ENCODE data around the gene RAD50.
"Not testable (repeated sequence)": the region's sequence is repeated elsewhere in the genome, so short reads cannot be mapped to it uniquely, and the experiment has no call there.

RAD50 gene

DNA sequence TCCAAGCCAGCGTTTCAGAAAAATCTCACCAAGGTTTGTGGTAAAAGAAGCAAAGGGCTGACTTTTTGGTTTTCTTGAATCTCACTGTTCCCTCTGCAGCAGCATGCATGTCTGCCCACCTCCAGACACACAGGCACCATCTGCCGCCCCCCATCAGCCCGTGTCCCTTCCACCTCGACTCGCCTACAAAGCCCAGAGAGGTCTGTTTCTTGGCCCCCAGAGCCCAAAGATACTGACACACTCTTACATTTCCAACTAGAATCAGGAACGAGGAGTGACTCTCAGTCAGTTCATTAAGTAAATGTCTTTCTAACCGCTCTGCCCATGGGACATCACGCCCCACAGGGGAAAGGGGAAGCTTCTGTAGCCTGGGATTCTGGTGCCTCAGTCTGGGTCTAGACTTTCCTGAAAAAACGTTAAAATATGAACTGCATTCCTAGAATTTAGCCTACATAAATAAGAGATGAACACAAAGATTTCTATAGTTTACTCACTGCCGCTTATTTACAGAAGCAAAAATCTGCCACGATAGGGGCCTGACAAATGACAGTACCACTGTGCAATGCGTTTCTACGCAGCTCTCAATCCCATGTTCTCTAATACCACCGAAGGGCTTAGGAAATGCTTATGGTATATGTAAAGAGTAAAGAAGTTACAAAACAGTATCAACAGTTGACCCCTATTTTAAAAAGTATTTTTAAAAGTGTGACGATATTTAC lies 121.1 kb downstream of the RAD50 start:
- no peak for DNase-seq

- DNase-seq: no peak
Measured at GRCh38 chr5:132678735-132679134, 122.0 kb downstream of the RAD50 start.

DNA sequence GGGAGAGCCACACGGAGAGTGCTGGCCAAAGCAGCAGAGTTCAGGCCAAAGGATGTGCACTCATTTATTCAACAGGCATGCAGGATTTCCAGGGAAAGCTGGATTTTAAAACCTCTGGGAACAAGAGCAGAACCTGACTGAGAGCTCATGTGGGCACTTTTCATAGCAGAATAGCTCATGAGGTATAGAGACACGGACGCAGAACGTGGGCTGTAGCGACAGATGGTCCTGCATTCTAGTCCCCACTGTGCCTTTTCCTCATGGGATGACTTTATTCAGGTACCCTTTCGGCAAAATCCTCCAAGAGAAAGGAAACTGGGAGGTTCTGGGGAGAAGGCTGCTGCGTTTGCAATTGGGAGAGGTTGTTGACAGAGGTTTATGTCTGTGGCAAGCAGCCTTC lies 122.4 kb downstream of the RAD50 start:
- no peak for DNase-seq

DNA sequence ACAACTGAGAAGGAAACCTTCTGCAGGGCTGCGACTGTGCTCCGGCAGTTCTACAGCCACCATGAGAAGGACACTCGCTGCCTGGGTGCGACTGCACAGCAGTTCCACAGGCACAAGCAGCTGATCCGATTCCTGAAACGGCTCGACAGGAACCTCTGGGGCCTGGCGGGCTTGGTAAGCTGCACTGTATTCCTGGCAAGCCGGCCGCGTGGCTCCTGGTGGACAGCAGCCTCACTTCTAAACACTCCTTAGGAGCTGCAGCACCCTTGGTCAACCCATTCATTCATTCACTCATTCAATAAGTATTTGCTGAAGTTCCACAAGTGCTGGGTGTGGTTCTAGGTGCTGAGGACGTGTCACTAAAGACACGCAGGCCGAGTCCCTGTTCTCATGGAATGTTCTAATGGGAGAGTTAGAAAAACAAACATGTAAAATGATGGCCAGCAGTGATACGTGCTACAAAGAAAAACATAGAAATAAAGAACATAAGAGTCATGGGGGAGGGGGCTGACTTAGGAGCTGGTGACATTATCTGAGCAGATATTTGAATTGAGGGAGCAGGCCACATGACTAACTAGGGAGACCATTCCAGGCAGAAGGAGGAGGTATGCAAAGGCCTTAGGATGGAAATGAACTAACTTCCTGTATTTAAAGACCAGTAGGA lies 123.1 kb downstream of the RAD50 start:
- DNase-seq: no peak

DNA sequence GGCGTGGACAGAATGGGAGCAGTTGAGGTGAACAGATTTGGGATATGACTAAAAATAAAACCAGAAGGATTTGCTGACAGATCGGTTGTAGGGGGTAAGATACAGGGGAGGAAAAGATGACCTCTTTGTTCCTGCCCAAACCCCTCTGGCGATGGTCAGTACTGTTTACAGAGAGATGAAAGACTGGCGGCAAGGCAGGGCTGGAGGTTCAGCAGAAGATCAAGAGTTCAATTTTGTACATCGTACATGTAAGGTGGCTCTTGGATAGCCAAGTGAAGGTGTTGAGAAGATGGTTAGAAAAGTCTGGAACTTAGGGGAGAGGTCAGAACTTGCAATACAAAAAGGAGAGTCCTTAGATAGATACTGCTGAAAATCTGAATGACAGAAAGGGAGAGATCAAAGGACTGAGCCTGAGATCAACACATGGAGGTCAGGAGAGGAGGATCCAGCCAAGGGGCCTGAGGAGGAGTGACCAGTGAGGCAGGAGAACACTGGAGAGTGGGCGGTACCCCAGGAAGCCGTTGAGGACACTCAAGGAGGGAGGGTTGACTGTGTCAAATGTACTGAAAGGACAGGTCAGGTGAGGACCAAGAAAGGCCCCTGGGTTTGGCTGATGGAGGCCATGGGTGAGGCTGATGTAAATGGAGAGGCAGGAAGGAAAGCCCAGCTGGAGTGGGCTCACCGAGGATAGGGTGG lies 124.2 kb downstream of the RAD50 start:
- no peak for DNase-seq

DNA sequence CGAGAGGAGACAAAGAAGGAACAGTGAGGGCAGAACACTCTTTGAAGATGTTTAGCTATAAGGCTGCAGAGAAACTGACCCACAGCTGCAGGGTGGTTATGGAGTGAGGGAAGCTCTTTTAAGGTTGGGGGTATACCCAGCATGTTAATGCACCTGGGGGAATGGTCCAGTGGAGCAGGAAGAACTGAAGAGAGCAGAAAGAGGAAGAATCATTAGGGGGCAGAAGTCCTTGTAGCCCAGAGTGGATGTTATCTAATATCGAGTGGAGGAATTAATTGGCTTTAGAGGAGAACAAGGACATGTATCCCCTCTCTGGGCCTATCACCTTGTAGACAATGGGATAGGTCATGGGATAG lies 124.7 kb downstream of the RAD50 start:
- no peak for DNase-seq

DNA sequence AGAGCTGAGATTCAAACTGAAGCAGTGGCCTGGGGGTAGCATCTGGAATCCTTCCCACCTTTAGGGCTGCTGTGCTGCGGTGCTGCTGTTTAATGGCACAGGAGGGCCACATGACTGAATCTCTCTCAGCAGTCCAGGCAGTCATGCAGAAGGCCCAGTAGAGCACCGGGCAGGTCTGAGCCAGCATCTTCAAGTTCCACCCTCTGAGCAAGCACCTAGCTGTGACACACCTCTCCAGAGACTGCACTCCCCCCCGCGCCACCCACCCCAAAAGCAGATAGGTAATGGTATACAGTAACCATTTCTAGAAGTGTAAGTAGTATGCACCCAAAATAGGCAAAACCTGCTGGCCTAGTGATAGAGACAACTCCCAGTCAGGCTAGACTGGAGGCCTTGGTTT lies 125.2 kb downstream of the RAD50 start:
- no peak for DNase-seq

DNA sequence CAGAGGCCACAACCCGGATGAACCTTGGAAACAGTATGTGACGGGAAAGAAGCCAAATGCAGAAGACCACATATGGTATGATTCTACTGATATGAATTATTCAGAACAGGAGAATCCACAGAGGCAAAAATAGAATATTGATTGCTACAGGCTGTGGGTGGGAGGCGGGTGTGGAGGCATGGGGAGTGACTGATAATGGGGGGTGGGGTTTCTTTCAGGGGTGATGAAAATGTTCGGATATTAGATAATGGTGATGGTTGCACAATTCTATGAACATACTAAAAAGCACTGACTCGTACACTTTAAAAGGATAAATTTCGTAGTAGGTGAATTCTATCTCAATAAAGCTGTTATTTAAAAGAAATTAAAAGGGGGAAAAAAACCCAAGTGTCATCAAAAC lies 127.7 kb downstream of the RAD50 start:
- no peak for DNase-seq

- DNase-seq: no peak
Measured at GRCh38 chr5:132684922-132685720, 128.3 kb downstream of the RAD50 start.

DNA sequence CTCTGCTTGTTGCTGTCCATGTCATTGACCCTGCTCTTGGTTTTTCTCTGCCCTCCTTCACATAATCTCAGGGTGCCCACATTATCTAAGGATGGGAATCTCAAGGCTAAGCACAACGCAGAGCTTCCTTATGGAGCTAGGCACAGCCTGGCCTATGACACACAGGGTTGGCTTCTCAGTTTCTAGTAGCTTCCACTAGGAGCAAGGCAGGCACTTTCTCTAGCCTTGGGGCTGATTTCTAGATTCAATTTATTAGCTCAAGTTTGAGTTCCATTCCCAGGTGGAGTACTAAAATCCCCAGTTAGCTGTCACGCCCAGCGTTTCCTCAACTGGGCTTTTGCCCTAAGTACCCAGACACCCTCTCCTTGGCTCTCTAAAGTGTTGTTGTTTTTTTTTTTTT lies 129.4 kb downstream of the RAD50 start:
- no peak for DNase-seq

DNA sequence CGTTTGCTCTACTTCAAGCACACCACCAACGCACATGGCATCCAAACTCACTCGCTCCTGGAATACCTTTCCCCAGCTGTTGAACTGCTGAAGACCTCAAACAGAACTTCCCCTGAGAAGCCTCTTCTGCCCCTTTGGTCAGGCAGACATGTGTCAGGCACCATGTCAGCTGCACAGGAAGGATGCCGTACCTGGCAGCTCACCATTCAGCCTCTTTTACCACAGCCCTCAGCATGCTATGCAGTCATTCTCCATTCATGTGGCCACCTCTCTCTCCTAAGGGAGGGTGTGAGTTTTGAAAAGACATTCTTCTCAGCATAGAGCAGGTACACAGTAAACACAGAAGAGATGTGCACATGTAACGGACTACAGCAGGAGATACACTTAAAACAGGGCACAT lies 131.2 kb downstream of the RAD50 start:
- DNase-seq: no peak

DNA sequence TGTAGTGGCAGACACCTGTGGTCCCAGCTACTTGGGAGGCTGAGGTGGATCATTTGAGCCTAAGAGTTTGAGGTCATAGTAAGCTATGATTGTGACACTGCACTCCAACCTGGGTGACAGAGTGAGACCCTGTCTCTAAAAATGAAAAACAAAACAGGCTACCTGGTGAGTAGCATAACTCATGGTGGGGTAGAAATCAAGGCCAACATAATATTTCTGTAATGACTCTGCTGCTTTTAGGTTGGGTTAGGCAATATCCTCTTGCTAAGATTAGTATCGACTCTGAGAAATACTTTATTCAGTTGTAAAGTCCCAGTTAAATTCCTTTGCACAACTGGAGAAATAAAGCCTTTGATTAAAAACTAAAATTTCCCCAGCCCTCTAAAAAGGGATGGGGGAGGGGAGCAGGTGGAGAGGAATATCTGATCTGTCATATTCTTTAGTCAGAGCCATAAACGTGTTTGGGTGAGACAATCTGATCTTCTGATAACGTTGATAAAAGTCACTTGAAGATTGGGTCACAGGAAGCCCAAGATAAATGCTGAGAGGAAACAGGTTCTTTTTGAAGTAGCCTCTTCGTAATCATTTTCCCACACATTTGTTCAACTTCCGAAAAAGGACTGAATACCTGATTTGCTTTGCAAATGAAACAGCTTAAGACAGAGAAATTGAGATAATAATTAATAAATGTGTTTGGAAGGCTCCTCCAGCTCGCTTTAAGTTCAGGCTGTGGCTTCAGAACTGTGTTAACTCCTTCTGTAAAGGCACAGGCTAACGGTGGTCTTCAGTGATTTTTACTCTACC lies 132.0 kb downstream of the RAD50 start:
- DNase-seq: no peak

- no peak for DNase-seq
Measured at GRCh38 chr5:132689513-132689912, 132.7 kb downstream of the RAD50 start.

- DNase-seq: no peak
Measured at GRCh38 chr5:132690156-132690555, 133.4 kb downstream of the RAD50 start.

DNA sequence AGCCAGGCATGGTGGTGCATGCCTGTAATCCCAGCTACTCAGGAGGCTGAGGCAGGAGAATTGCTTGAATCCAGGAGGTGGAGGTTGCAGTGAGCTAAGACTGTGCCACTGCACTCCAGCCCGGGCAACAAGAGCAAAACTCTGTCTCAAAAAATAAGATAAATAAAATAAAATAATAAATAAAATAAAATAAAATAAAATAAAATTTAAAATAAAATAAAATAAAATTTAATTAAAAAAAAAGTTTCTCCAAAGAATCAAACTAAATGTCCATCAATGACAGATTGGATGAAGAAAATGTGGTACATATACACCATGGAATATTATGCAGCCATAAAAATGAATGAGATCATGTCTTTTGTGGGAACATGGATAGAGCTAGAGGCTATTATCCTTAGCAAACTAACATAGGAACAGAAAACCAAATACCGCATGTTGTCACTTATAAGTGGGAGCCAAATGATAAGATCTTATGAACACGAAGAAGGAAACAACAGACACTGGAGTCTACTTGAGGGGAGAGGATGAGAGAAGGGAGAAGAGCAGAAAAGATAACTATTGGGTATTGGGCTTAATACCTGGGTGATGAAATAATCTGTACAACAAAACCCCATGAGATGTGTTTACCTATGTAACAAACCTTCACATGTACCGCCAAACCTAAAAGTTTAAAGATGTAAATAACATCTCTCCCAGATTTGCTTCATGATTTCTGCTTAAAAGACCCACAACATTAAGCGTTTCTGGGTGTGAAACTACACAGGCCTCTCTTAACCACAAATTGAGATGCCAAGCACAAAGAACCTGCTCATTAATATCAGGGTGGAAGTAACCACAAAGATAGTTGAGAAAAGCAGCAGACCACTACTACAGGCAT lies 135.2 kb downstream of the RAD50 start:
- not testable (repeated sequence) for DNase-seq

DNA sequence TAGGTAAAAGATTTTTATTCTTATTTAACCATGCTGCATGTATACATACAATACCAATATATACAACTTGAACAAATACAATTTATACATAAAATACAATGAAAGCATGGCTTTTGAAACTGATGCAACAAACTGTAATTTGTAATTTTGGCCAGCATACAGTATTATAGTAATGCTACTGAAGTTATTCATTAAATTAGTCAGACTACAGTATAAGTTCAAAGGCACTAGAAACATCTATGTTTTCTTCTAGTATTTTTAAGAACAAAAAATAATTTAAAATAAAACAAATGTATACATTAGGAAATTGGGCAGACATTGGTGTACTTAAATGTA lies 135.8 kb downstream of the RAD50 start:
- DNase-seq: no peak
